NCI-H748 (cell line): ENCODE data around the gene LRRC41.
"Not testable (repeated sequence)": the region's sequence is repeated elsewhere in the genome, so short reads cannot be mapped to it uniquely, and the experiment has no call there.

Source experiments
- DNase-seq: peaks from one replicate; lab custom pipeline; 2025; ENCODE audit not compliant: unreplicated experiment; lab: John Stamatoyannopoulos, UW

Gene LRRC41

GRCh38 chr1:46303038-46303871 is at the start of gene LRRC41, which contains the start of gene UQCRH:
Gene LRRC41 (minus strand): TSS chr1:46303616. CDS start chr1:46303322, 294 bp downstream.
Gene UQCRH (plus strand): TSS chr1:46303698. CDS start chr1:46303767, 69 bp downstream.
- DNase-seq = peak; percentile 96

GRCh38 chr1:46352363-46352762 is 48.9 kb upstream of the LRRC41 start:
- no peak for DNase-seq

- DNase-seq = no peak
These were observed 41.9 kb upstream of the LRRC41 start for GRCh38 chr1:46345281-46345680.

- DNase-seq = no peak
These were observed 41.1 kb upstream of the LRRC41 start for GRCh38 chr1:46344481-46344880.

- no peak for DNase-seq
These were observed 40.3 kb upstream of the LRRC41 start for GRCh38 chr1:46343705-46344104.

GRCh38 chr1:46343351-46343695 is 39.9 kb upstream of the LRRC41 start:
- DNase-seq = no peak

- DNase-seq = no peak
These were observed 39.4 kb upstream of the LRRC41 start for GRCh38 chr1:46342677-46343350.

- no peak for DNase-seq
These were observed 38.8 kb upstream of the LRRC41 start for GRCh38 chr1:46342084-46342656.

- no peak for DNase-seq
These were observed 38.0 kb upstream of the LRRC41 start for GRCh38 chr1:46341222-46342083.

- DNase-seq = peak; percentile 95
These were observed 37.2 kb upstream of the LRRC41 start, which contains the start of gene NSUN4 for GRCh38 chr1:46340404-46341221. Gene NSUN4 (plus strand): TSS chr1:46340807. CDS start chr1:46340827, 20 bp downstream.

GRCh38 chr1:46337409-46337808 is 34.0 kb upstream of the LRRC41 start:
- not testable (repeated sequence) for DNase-seq

GRCh38 chr1:46335081-46335480 is 31.7 kb upstream of the LRRC41 start:
- no peak for DNase-seq

GRCh38 chr1:46334030-46334384 is 30.6 kb upstream of the LRRC41 start:
- no peak for DNase-seq

- DNase-seq = peak; percentile 53
These were observed 30.0 kb upstream of the LRRC41 start for GRCh38 chr1:46333300-46334029.

- DNase-seq = not testable (repeated sequence)
These were observed 28.5 kb upstream of the LRRC41 start for GRCh38 chr1:46331786-46332540.

- DNase-seq = not testable (repeated sequence)
These were observed 27.0 kb upstream of the LRRC41 start for GRCh38 chr1:46330381-46330780.

- not testable (repeated sequence) for DNase-seq
These were observed 26.4 kb upstream of the LRRC41 start for GRCh38 chr1:46329807-46330206.

- DNase-seq = not testable (repeated sequence)
These were observed 24.8 kb upstream of the LRRC41 start for GRCh38 chr1:46328182-46328581.
